ENCODE data around the gene SLC25A19.
"Not testable (repeated sequence)": the region's sequence is repeated elsewhere in the genome, so short reads cannot be mapped to it uniquely, and the experiment has no call there.

Gene SLC25A19

DNA sequence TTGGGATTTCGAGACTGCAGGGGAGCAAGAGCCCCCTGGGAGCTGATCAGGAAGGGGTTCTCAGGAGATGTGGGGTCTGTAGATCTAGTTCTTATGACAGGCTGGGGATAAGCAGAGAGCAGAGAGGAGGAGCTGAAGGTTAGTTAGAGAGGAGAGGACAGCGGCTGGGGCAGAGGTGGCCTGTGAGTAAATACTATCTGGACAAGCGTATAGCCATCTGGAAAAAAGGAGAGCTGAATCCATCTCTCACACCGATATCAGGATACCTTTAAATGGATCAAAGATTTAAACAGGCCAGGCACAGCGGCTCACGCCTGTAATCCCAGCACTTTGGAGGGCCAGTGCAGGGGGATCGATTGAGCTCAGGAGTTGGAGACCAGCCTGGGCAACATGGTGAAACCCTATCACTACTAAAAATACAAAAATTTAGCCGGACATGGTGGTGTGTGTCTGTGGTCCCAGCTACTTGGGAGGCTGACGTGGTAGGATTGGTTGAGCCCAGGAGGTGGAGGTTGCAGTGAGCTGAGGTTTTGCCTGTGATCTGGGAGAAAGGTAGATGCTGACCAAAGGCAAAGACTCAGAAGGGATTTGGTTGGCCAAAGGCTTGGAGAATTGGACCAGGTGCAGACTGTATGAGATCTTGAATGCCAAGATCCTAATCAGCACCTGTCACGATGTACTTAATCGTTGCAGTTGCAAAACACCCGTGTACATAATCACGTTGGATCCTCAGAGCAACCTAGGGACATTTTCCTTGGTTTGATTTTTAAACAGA, 18.9 kb upstream of the SLC25A19 start:
- no peak for DNase-seq (ENCODE audit: low read depth)
- H3K4me3 ChIP-seq (ENCODE audit: low read depth, low read length): no peak overlapping the region
- TF ChIP-seq, protein P1, sequence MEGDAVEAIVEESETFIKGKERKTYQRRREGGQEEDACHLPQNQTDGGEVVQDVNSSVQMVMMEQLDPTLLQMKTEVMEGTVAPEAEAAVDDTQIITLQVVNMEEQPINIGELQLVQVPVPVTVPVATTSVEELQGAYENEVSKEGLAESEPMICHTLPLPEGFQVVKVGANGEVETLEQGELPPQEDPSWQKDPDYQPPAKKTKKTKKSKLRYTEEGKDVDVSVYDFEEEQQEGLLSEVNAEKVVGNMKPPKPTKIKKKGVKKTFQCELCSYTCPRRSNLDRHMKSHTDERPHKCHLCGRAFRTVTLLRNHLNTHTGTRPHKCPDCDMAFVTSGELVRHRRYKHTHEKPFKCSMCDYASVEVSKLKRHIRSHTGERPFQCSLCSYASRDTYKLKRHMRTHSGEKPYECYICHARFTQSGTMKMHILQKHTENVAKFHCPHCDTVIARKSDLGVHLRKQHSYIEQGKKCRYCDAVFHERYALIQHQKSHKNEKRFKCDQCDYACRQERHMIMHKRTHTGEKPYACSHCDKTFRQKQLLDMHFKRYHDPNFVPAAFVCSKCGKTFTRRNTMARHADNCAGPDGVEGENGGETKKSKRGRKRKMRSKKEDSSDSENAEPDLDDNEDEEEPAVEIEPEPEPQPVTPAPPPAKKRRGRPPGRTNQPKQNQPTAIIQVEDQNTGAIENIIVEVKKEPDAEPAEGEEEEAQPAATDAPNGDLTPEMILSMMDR (IDR thresholded peaks at IDR 0.05; ENCODE audit: low read depth, low read length, missing control alignments): no peak

DNA sequence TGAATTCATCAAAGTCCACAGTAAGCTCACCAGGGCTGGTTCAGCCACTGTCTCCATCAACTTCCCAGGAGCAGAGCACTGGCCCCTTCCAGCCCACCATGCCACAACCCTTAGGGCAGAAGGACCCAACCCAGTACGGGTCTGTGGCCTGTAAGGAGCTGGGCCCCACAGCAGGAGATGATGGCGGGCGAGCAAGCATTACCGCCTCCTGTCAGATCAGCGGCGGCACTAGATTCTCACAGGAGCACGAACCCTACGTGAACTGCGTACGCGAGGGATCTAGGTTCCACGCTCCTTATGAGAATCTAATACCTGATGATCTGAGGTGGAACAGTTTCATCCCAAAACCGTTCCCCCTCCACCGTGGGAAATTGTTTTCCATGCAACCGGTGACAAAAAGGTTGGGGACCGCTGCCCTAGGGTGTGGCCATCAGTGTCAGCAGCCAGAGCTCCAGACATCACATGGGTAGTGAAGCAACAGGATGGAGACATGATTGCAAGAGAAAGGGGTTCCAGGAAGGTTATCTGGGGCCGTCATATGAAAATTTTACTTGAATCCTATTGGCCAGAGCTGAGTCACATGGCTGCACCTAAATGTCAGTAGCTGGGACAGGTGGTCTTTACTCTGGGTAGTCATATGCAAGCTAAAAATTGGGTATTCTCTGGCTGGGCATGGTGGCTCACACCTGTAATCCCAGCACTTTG, 12.4 kb upstream of the SLC25A19 start:
- H3K4me3 ChIP-seq (ENCODE audit: low read depth, low read length): no peak overlapping the region
- no peak for DNase-seq (ENCODE audit: low read depth)
- TF ChIP-seq, protein P1 (IDR thresholded peaks at IDR 0.05; ENCODE audit: low read depth, low read length, missing control alignments): no peak

DNA sequence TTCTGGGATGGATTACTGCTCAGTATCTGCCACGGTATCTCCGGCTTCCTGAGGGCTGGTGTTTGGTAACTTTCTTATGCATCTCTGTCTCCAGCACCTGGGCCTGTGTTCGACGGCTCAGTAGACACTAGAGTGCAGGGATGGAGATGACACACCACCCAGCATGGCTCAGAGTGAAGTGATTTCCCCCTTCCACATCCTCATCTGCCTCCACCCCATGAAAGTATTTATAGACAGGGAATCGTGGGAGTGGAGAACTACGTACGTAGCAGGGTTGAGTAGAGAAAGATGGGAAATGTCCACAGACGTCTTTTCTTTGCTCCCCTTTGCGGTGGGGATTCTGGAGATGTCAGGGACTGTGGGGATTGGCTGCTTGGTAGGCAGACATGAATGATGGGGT, 11.8 kb upstream of the SLC25A19 start:
- no peak overlapping the region for H3K4me3 ChIP-seq (ENCODE audit: low read depth, low read length)
- TF ChIP-seq, protein P1 (IDR thresholded peaks at IDR 0.05; ENCODE audit: low read depth, low read length, missing control alignments): no peak
- DNase-seq (ENCODE audit: low read depth): no peak

DNA sequence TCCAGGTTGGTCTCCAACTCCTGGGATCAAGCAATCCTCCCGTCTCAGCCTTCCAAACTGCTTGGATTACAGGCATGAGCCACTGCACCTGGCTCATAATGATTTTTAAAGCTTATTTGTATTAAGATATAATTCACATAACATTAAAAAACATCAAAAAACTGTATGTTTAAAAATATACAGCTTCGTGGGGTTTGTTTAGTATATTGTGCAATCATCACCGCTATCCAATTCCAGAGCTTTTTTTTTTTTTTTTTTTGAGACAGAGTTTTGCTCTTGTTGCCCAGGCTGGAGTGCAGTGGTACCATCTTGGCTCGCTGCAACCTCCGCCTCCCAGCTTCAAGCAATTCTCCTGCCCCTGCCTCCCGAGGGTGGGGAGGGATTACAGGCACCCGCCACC, 11.0 kb upstream of the SLC25A19 start:
- H3K4me3 ChIP-seq (ENCODE audit: low read depth, low read length): no peak overlapping the region
- TF ChIP-seq, protein P1 (IDR thresholded peaks at IDR 0.05; ENCODE audit: low read depth, low read length, missing control alignments): no peak
- no peak for DNase-seq (ENCODE audit: low read depth)

DNA sequence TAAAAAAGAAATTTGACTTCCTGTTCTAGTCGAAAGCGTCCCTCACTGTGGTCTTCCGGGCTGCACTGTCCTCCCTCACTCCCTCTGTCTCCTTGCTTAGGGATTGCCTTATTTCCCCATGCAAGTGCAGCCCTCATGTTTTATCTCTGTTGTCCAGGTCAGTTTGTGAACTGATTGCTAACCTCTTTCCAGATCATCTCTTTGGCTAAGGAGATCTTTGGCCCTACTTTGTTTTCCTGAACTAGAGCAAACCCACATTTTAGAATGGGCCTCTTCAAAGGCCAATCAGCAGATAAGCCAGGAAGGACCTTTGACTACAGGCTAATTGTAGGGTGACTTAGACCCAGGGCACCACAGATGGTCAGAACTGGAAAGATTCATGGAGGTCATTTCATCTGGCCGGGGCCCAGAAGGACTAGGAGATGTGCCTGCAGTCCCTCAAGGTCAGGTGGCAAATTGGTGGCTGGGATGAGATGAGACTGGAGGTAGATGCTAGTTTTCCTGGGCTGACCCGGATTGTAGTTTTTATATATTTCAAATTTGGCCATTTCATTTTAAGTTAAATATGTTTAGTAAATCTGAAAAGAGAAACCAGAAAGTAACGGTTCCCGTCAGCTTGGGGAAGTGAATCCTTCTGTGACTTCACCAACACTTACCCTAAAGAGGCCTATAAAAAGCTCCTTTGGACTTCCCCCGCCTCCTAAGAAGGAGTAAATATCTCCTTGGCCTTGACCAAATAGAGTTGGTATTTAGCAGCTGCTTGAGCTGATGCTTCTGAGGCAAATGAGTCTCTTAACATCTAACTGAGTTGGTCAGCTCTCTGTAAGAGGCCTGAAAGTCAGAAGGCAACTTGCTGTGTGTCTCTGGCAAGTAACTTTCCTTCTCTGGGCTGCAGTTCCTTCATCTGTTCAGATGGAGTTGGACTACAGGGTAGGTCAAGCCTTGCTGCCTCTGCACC, 6.2 kb upstream of the SLC25A19 start:
- TF ChIP-seq, protein P1 (IDR thresholded peaks at IDR 0.05; ENCODE audit: low read depth, low read length, missing control alignments): no peak
- H3K4me3 ChIP-seq (ENCODE audit: low read depth, low read length): peak overlapping the region; percentile 30
- DNase-seq (ENCODE audit: low read depth): peak; percentile 96

DNA sequence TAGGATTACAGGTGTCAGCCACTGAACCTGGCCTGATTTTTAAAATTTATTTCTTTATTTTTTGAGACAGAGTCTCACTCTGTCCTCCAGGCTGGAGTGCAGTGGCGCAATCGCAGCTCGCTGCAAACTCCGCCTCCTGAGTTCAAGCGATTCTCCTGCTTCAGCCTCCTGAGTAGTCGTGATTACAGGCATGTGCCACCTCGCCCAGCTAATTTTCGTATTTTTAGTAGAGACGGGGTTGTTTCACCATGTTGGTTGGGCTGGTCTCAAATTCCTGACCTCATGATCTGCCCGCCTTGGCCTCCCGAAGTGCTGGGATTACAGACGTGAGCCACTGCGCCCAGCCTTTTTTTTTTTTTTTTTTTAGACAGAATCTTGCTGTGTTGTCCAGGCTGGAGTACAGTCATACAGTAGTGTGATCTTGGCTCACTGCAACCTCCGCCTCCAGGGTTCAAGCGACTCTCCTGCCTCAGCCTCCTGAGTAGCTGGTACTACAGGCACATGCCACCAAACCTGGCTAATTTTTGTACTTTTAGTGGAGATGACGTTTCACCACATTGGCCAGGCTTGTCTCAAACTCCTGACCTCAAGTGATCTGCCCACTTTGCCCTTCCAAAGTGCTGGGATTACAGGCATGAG, 3.7 kb upstream of the SLC25A19 start:
- not testable (repeated sequence) for H3K4me3 ChIP-seq (ENCODE audit: low read depth, low read length); DNase-seq (ENCODE audit: low read depth)
